ENCODE results near the gene DDX31.

- TF ChIP-seq CTCF (conservative IDR thresholded peaks at IDR 0.05 in 1 of 2, IDR thresholded peaks at IDR 0.05 in 1 of 2; ENCODE audit: extremely low read depth in 1 of 2, insufficient read depth in 1 of 2, low read depth in 1 of 2, low read length in 2 of 2) (no peak), EZH2 (IDR thresholded peaks at IDR 0.05; ENCODE audit: borderline replicate concordance, low read length) (no peak)
These were observed 47.7 kb upstream of the DDX31 start for GRCh38 chr9:132717326-132717945.

Data from mammary epithelial cell (primary cell).